GM18511 (cell line): ENCODE data around the gene DNAJB4.
"Not testable (repeated sequence)": the region's sequence is repeated elsewhere in the genome, so short reads cannot be mapped to it uniquely, and the experiment has no call there.

ENCODE experiments used
- ATAC-seq: cut with Tn5 transposase; IDR thresholded peaks from one replicate; pipeline ENCODE4 v1.9.1; 2021; ENCODE audit warnings: mild to moderate bottlenecking, moderate library complexity; ENCODE audit not compliant: unreplicated experiment

DNAJB4 gene

GRCh38 chr1:78061825-78062523 is 57.2 kb downstream of the DNAJB4 start:
- no peak for ATAC-seq

- ATAC-seq: not testable (repeated sequence)
Measured at GRCh38 chr1:78064886-78065285, 60.1 kb downstream of the DNAJB4 start.
